ENCODE measurements around the gene FOXP4. TPM values are rescaled to one million over a fixed set of nuclear protein-coding genes. Genes with fewer than 3 reads are reported as not detected.

Gene FOXP4
- total RNA-seq, 6 experiments from 2014 or later: 17.9 to 24.4 (median 24.0) TPM

DNA sequence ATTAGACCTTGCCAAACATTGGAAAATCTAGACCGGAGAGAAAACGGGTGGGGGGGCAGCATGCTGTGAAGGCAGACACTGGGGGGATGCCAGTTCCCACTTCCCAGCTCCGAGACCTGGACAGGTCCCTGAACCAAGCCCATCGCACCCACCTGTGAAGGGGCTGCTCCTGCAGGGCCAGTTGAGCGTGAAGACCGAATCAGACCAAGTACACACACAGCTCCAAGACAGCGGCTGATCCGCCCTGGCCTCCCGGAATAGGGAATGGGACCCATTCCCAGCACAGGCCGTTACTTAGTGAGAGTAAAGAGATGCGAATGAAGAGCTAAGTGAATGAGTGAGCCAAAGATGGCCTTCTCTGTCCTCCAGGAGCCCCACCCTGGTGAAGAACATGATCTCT lies 50.6 kb downstream of the FOXP4 start:
- no peak overlapping the region for H3K4me3 Mint-ChIP-seq
- no peaks in the 10 kb centered on the region for H3K36me3 Mint-ChIP-seq (ENCODE audit: low read depth)
- no peaks in the 10 kb centered on the region; the same call in 1 of the 2 replicates for H3K27me3 Mint-ChIP-seq (ENCODE audit: insufficient read depth)
- no peak for DNase-seq
- no peaks in the 10 kb centered on the region for H3K9me3 Mint-ChIP-seq
- TF ChIP-seq, protein P1, sequence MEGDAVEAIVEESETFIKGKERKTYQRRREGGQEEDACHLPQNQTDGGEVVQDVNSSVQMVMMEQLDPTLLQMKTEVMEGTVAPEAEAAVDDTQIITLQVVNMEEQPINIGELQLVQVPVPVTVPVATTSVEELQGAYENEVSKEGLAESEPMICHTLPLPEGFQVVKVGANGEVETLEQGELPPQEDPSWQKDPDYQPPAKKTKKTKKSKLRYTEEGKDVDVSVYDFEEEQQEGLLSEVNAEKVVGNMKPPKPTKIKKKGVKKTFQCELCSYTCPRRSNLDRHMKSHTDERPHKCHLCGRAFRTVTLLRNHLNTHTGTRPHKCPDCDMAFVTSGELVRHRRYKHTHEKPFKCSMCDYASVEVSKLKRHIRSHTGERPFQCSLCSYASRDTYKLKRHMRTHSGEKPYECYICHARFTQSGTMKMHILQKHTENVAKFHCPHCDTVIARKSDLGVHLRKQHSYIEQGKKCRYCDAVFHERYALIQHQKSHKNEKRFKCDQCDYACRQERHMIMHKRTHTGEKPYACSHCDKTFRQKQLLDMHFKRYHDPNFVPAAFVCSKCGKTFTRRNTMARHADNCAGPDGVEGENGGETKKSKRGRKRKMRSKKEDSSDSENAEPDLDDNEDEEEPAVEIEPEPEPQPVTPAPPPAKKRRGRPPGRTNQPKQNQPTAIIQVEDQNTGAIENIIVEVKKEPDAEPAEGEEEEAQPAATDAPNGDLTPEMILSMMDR (IDR thresholded peaks at IDR 0.05): no peak
- H3K4me1 Mint-ChIP-seq (ENCODE audit: low read depth): peaks cover 19% of the 10 kb centered on the region
- H3K27ac Mint-ChIP-seq: no peak overlapping the region

DNA sequence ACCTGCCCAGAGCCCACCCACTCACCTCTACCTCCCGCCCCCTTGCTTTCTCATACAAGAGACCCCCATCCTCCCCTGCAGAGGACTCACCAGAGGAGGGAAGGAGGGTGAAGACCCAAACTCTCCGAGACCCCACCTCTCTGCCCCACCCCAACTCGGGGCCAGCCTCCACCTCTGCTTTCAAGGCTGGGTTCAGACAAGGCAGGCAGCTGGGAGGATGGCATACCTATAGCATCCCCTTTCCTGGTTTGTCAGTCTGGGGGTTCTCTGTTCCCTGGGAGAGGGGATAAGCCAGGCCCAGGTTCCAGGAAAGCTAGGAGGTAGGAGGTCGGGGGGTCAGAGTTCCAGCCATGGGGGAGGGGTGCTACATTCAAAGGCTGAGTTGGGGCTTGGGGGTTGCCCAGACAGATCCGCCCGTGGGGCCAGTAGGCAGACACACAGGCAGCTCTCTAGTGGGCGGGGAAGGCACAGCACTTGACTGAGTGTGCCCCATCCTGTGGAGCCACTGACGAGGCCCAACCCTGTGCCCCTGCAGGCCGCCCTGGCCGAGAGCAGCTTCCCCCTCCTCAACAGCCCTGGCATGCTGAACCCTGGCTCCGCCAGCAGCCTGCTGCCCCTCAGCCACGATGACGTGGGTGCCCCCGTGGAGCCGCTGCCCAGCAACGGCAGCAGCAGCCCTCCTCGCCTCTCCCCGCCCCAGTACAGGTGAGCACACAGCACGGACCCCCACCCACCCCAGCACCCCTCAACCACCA lies 51.2 kb downstream of the FOXP4 start:
- Mint-ChIP-seq H3K27ac (no peak overlapping the region), H3K36me3 (ENCODE audit: low read depth) (no peaks in the 10 kb centered on the region), H3K27me3 (ENCODE audit: insufficient read depth) (no peaks in the 10 kb centered on the region; the same call in 1 of the 2 replicates), H3K4me1 (ENCODE audit: low read depth) (peaks cover 19% of the 10 kb centered on the region), H3K4me3 (no peak overlapping the region), H3K9me3 (no peaks in the 10 kb centered on the region)
- TF ChIP-seq, protein P1 (IDR thresholded peaks at IDR 0.05): no peak
- no peak for DNase-seq

DNA sequence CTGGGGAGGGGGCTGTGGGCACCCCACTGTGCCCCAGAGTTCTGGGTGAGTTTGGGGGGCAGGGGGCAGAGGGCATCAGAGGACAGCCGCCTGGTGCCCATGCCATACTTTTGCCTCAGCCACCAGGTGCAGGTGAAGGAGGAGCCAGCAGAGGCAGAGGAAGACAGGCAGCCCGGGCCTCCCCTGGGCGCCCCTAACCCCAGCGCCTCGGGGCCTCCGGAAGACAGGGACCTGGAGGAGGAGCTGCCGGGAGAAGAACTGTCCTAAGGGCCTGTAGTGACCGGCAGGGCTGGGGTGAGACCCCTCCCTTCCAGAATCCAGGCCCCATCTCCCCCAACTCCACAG lies 52.5 kb downstream of the FOXP4 start:
- Mint-ChIP-seq H3K27ac (no peak overlapping the region), H3K27me3 (ENCODE audit: insufficient read depth) (no peaks in the 10 kb centered on the region; the same call in 1 of the 2 replicates), H3K4me3 (no peak overlapping the region), H3K4me1 (ENCODE audit: low read depth) (peaks cover 23% of the 10 kb centered on the region), H3K9me3 (no peaks in the 10 kb centered on the region), H3K36me3 (ENCODE audit: low read depth) (no peaks in the 10 kb centered on the region)
- no peak for DNase-seq
- TF ChIP-seq, protein P1 (IDR thresholded peaks at IDR 0.05): no peak

DNA sequence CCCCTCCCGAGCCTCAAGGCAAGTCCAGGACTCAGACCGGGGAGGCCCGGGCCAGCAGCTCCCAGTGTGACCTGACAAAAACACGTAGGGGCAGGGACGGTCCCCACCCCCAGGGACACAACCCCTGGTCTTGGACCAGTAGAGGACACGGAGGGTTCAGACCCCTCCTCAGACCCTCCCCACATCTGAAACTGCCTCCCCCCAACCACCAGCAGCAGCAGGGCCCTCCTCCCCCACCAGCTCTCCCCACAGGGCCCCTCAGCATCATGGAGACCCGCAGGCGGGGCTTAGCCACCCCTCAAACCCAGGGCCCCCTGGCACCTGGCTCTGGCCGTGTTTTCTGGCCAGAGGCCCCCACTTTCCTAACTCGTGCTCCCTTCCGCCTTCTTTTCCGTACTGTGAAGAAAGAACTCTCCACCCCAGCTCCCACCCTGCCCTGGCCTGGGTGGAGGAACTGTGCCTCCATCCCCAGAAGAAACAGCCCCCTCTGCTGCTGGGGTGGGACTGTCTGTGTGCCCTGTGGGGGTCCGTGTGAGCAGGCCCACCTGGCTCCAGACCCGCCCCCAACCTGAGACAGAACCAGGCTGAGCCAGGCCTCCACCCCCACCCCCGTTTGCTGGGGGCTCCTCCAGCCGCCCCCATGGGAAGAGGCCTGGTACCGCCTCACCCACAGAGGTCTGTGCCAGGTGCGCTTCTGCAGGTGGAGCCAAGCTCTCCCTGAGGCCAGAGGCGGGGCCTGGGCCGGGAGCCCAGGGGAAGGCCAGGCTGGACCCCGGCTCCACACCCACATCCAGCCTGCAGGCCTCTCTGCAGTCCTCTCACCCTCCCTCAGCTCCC lies 53.1 kb downstream of the FOXP4 start:
- DNase-seq: no peak
- H3K27me3 Mint-ChIP-seq (ENCODE audit: insufficient read depth): no peaks in the 10 kb centered on the region; the same call in 1 of the 2 replicates
- H3K36me3 Mint-ChIP-seq (ENCODE audit: low read depth): no peaks in the 10 kb centered on the region
- TF ChIP-seq, protein P1 (IDR thresholded peaks at IDR 0.05): no peak; the same call in 1 of the 2 replicates
- H3K27ac Mint-ChIP-seq: no peak overlapping the region
- H3K9me3 Mint-ChIP-seq: no peaks in the 10 kb centered on the region
- H3K4me1 Mint-ChIP-seq (ENCODE audit: low read depth): peaks cover 17% of the 10 kb centered on the region
- H3K4me3 Mint-ChIP-seq: no peak overlapping the region

DNA sequence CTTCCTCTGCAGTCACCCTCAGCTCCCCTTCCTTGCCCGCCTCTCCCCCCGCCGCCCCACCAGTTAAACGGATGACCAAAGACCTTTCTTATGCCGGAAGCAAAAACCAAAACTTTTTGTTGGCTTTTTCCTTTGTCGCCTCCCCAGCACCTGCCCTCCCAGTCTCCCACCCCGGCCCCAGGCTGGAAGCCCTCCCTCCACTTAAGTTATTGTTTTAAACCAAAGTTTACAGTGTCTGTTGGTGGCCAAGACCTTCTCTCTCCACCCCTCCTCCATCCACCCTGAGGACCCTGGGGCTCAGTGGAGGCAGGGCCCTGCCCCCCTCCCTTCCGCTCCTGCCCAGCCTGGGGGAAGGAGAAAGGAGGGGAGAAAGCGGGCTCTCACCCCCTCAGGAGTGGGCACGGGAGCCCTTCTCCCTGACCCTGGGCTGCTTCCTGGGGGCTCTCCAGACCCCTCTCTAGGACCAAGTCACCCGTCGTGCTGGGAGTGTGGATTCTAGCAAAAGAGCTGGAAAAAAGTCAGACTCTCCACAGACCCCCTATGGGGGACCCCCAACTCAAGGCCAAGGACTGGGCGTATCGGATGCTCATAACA lies 53.8 kb downstream of the FOXP4 start:
- H3K27ac Mint-ChIP-seq: no peak overlapping the region
- no peak for DNase-seq
- TF ChIP-seq, protein P1 (IDR thresholded peaks at IDR 0.05): no peak
- H3K27me3 Mint-ChIP-seq (ENCODE audit: insufficient read depth): no peaks in the 10 kb centered on the region; the same call in 1 of the 2 replicates
- no peaks in the 10 kb centered on the region for H3K9me3 Mint-ChIP-seq
- H3K4me1 Mint-ChIP-seq (ENCODE audit: low read depth): peaks cover 10% of the 10 kb centered on the region
- no peak overlapping the region for H3K4me3 Mint-ChIP-seq
- H3K36me3 Mint-ChIP-seq (ENCODE audit: low read depth): no peaks in the 10 kb centered on the region
